ENCODE results near the gene ADCY1. TPM values are rescaled to one million over a fixed set of nuclear protein-coding genes. Genes with fewer than 3 reads are reported as not detected.

Gene ADCY1
- total RNA-seq, 2 experiments from 2014 or later, result 0.03 TPM; not detected in 1

GRCh38 chr7:45563941-45564461 is 10.2 kb upstream of the ADCY1 start:
- Mint-ChIP-seq H3K9me3 (peaks cover 8% of the 10 kb centered on the region), H3K4me1 (ENCODE audit: low read depth) (no peaks in the 10 kb centered on the region), H3K36me3 (ENCODE audit: low read depth) (no peaks in the 10 kb centered on the region), H3K27me3 (peaks cover 40% of the 10 kb centered on the region), H3K27ac (no peak overlapping the region), H3K4me3 (no peak overlapping the region)
- no peaks in the 10 kb centered on the region for H3K27me3 ChIP-seq (ENCODE audit: control insufficient read depth in 1 of 2, insufficient read depth in 2 of 2, low read length in 2 of 2)
- ChIA-PET CTCF (no interaction called here), POLR2A (no interaction called here)
- no peak overlapping the region for H3K27ac ChIP-seq (ENCODE audit: low read depth in 1 of 2, low read length in 2 of 2)
- no peaks in the 10 kb centered on the region for H3K36me3 ChIP-seq (ENCODE audit: insufficient read depth, low read length)
- H3K9me3 ChIP-seq (ENCODE audit: control insufficient read depth in 1 of 2, insufficient read depth in 1 of 2, low read length in 2 of 2), result peaks cover 0 to 4% of the 10 kb centered on the region in 2 experiments
- ATAC-seq (ENCODE audit: poor library complexity), result no peak
- DNase-seq, result no peak
- intact Hi-C loops (cut with DNase I, micrococcal nuclease), result no loop called here
- TF ChIP-seq CTCF (IDR thresholded peaks at IDR 0.05), result no peak
- H3K4me3 ChIP-seq (ENCODE audit: low read length), result no peak overlapping the region
- no peaks in the 10 kb centered on the region for H3K4me1 ChIP-seq (ENCODE audit: insufficient read depth, low read length)

- Histone ChIP-seq H3K27ac (ENCODE audit: low read depth in 1 of 2, low read length in 2 of 2) (no peak overlapping the region), H3K9me3 (ENCODE audit: control insufficient read depth in 1 of 2, insufficient read depth in 1 of 2, low read length in 2 of 2) (peaks cover 0 to 4% of the 10 kb centered on the region in 2 experiments), H3K4me3 (ENCODE audit: low read length) (no peak overlapping the region), H3K27me3 (ENCODE audit: control insufficient read depth in 1 of 2, insufficient read depth in 2 of 2, low read length in 2 of 2) (no peaks in the 10 kb centered on the region), H3K36me3 (ENCODE audit: insufficient read depth, low read length) (no peaks in the 10 kb centered on the region), H3K4me1 (ENCODE audit: insufficient read depth, low read length) (no peaks in the 10 kb centered on the region)
- ChIA-PET CTCF (no interaction called here), POLR2A (no interaction called here)
- no peaks in the 10 kb centered on the region for H3K4me1 Mint-ChIP-seq (ENCODE audit: low read depth)
- no peak for TF ChIP-seq CTCF (IDR thresholded peaks at IDR 0.05)
- DNase-seq (no peak), ATAC-seq (ENCODE audit: poor library complexity) (no peak)
- intact Hi-C loops (cut with DNase I, micrococcal nuclease), result no loop called here
- H3K36me3 Mint-ChIP-seq (ENCODE audit: low read depth), result no peaks in the 10 kb centered on the region
- peaks cover 8% of the 10 kb centered on the region for H3K9me3 Mint-ChIP-seq
- H3K27ac Mint-ChIP-seq, result no peak overlapping the region
- H3K27me3 Mint-ChIP-seq, result peaks cover 41% of the 10 kb centered on the region
- no peak overlapping the region for H3K4me3 Mint-ChIP-seq
Observed at GRCh38 chr7:45564485-45564884, 9.7 kb upstream of the ADCY1 start.

- Histone ChIP-seq H3K9me3 (ENCODE audit: control insufficient read depth in 1 of 2, insufficient read depth in 1 of 2, low read length in 2 of 2) (peaks cover 0 to 2% of the 10 kb centered on the region in 2 experiments), H3K27me3 (ENCODE audit: control insufficient read depth in 1 of 2, insufficient read depth in 2 of 2, low read length in 2 of 2) (peaks cover 0 to 2% of the 10 kb centered on the region in 2 experiments), H3K27ac (ENCODE audit: low read depth in 1 of 2, low read length in 2 of 2) (no peak overlapping the region), H3K4me3 (ENCODE audit: low read length) (no peak overlapping the region), H3K4me1 (ENCODE audit: insufficient read depth, low read length) (no peaks in the 10 kb centered on the region), H3K36me3 (ENCODE audit: insufficient read depth, low read length) (no peaks in the 10 kb centered on the region)
- ChIA-PET CTCF (no interaction called here), POLR2A (no interaction called here)
- Mint-ChIP-seq H3K9me3 (peaks cover 7% of the 10 kb centered on the region), H3K27me3 (peaks cover 41% of the 10 kb centered on the region), H3K36me3 (ENCODE audit: low read depth) (no peaks in the 10 kb centered on the region), H3K27ac (no peak overlapping the region), H3K4me1 (ENCODE audit: low read depth) (no peaks in the 10 kb centered on the region), H3K4me3 (no peak overlapping the region)
- DNase-seq (no peak), ATAC-seq (ENCODE audit: poor library complexity) (no peak)
- intact Hi-C loops (cut with DNase I, micrococcal nuclease), result no loop called here
- TF ChIP-seq CTCF (IDR thresholded peaks at IDR 0.05), result no peak
Observed at GRCh38 chr7:45564886-45565455, 9.2 kb upstream of the ADCY1 start.

Measured in CD4-positive, alpha-beta T cell (primary cell).